HEK293 (cell line): Measurements from ENCODE around the gene PRB4.

Experiments
- CTCF ChIA-PET: fragments of 350-600 bp; formaldehyde crosslinking; extraction: SDS; loops from one replicate; lab custom pipeline; 2021; ENCODE audit warnings: antibody characterized with exemption; lab: Yijun Ruan, JAX
- POLR2A ChIA-PET: fragments of 300-600 bp; formaldehyde crosslinking; extraction: SDS; loops from one replicate; lab custom pipeline; 2020; ENCODE audit warnings: antibody characterized with exemption, inconsistent platforms; lab: Yijun Ruan, JAX
- H3K27ac ChIP-seq: fragments of 200-500 bp; sonication (Bioruptor generic); 2 replicates; pipeline ENCODE4 v1.5.1; 2014; ENCODE audit warnings: low read depth, low read length, control low read depth, inconsistent platforms; ENCODE audit errors: extremely low read depth
- H3K36me3 ChIP-seq, 2 experiments: fragments of 200-500 bp in 1 of 2; sonication (Bioruptor generic) in 1 of 2; 1 replicate in 1 of 2; 2 replicates in 1 of 2; pipeline ENCODE4 v1.5.1; 2014 to 2017; ENCODE audit warnings: inconsistent platforms in 2 of 2, low read length in 2 of 2; ENCODE audit not compliant: control insufficient read depth in 2 of 2, insufficient read depth in 1 of 2
- H3K4me1 ChIP-seq: fragments of 200-500 bp; sonication (Bioruptor generic); 2 replicates; pipeline ENCODE4 v1.5.1; 2014; ENCODE audit warnings: mild to moderate bottlenecking, low read length, inconsistent platforms; ENCODE audit not compliant: control insufficient read depth, insufficient read depth
- H3K4me3 ChIP-seq: 2 replicates; pipeline ENCODE4 v1.5.1; 2011; ENCODE audit warnings: low read depth, mild to moderate bottlenecking, control low read depth, low read length, moderate library complexity
- H3K9me3 ChIP-seq: fragments of 200-500 bp; sonication (Bioruptor generic); 2 replicates; pipeline ENCODE4 v1.5.1; 2014; ENCODE audit warnings: low read depth, low read length, inconsistent platforms; ENCODE audit not compliant: control insufficient read depth, insufficient read depth
- HOXA7 ChIP-seq: sonication (generic); formaldehyde crosslinking; IDR thresholded peaks from 2 replicates; pipeline ENCODE4 v1.8.1; 2022; ENCODE audit warnings: missing genetic modification reagents, borderline replicate concordance
- KLF7 ChIP-seq: fragments of 450-650 bp; formaldehyde crosslinking; IDR thresholded peaks from 2 replicates; pipeline ENCODE4 v1.5.1; 2016; ENCODE audit warnings: missing biosample characterization, missing genetic modification characterization, borderline replicate concordance
- RBAK ChIP-seq: fragments of 450-650 bp; formaldehyde crosslinking; IDR thresholded peaks from 2 replicates; pipeline ENCODE4 v1.5.1; 2016; ENCODE audit warnings: missing biosample characterization, missing genetic modification characterization
- REPIN1 ChIP-seq: fragments of 450-650 bp; formaldehyde crosslinking; IDR thresholded peaks from 2 replicates; pipeline ENCODE4 v1.5.1; 2017; ENCODE audit warnings: missing biosample characterization, missing genetic modification characterization, low read depth
- ZNF114 ChIP-seq: fragments of 450-650 bp; formaldehyde crosslinking; IDR thresholded peaks from 2 replicates; pipeline ENCODE4 v1.5.0; 2017; ENCODE audit warnings: missing biosample characterization, missing genetic modification characterization
- ZNF184 ChIP-seq: fragments of 450-650 bp; IDR thresholded peaks from 2 replicates; pipeline ENCODE4 v1.5.1; 2018; ENCODE audit warnings: missing biosample characterization, mild to moderate bottlenecking, missing genetic modification characterization
- ZNF274 ChIP-seq, 2 experiments: fragments of 200-500 bp in 1 of 2; fragments of 450-650 bp in 1 of 2; sonication (Bioruptor generic) in 1 of 2; formaldehyde crosslinking in 1 of 2; IDR thresholded peaks; 2 replicates each; pipeline versions ENCODE4 v1.5.1 to v1.6.1; 2014 to 2016; ENCODE audit warnings: borderline replicate concordance in 1 of 2, inconsistent platforms in 1 of 2, low read length in 1 of 2, missing biosample characterization in 1 of 2, missing genetic modification characterization in 1 of 2
- ZNF544 ChIP-seq: fragments of 450-650 bp; formaldehyde crosslinking; IDR thresholded peaks from 2 replicates; pipeline ENCODE4 v1.5.0; 2017; ENCODE audit warnings: missing biosample characterization, missing genetic modification characterization
- ZNF555 ChIP-seq: fragments of 450-650 bp; formaldehyde crosslinking; conservative IDR thresholded peaks from 2 replicates; pipeline ENCODE4 v1.5.1; 2017; ENCODE audit warnings: missing biosample characterization, mild to moderate bottlenecking, missing genetic modification characterization, inconsistent platforms
- ZNF792 ChIP-seq: fragments of 450-650 bp; formaldehyde crosslinking; IDR thresholded peaks from 2 replicates; pipeline ENCODE4 v1.5.1; 2016; ENCODE audit warnings: missing biosample characterization, missing genetic modification characterization
- ZNF830 ChIP-seq: fragments of 450-650 bp; IDR thresholded peaks from 2 replicates; pipeline ENCODE4 v1.5.0; 2018; ENCODE audit warnings: missing biosample characterization, missing genetic modification characterization, low read depth, mild to moderate bottlenecking, moderate library complexity
- ZSCAN16 ChIP-seq: fragments of 450-650 bp; formaldehyde crosslinking; IDR thresholded peaks from 2 replicates; pipeline ENCODE4 v1.5.1; 2016; ENCODE audit warnings: missing biosample characterization, missing genetic modification characterization
- TF ChIP-seq, protein P1 (sequence below): fragments of 450-650 bp; formaldehyde crosslinking; IDR thresholded peaks from 2 replicates; pipeline ENCODE4 v1.5.1; 2016; ENCODE audit warnings: missing biosample characterization, missing genetic modification characterization
- TF ChIP-seq, protein P2 (sequence below): fragments of 450-650 bp; formaldehyde crosslinking; conservative IDR thresholded peaks from 2 replicates; pipeline ENCODE4 v1.5.1; 2016; ENCODE audit warnings: low read depth, missing biosample characterization, missing genetic modification characterization
- TF ChIP-seq, protein P3 (sequence below): fragments of 450-650 bp; formaldehyde crosslinking; IDR thresholded peaks from 2 replicates; pipeline ENCODE4 v1.5.1; 2016; ENCODE audit warnings: missing biosample characterization, missing genetic modification characterization
- TF ChIP-seq, protein P4 (sequence below): fragments of 450-650 bp; formaldehyde crosslinking; IDR thresholded peaks from 2 replicates; pipeline ENCODE4 v1.5.1; 2016; ENCODE audit warnings: missing biosample characterization, missing genetic modification characterization
- TF ChIP-seq, protein P5 (sequence below): fragments of 450-650 bp; formaldehyde crosslinking; IDR thresholded peaks from 2 replicates; pipeline ENCODE4 v1.5.1; 2016; ENCODE audit warnings: missing biosample characterization, missing genetic modification characterization
- TF ChIP-seq, protein P6 (sequence below): fragments of 450-650 bp; formaldehyde crosslinking; IDR thresholded peaks from 2 replicates; pipeline ENCODE4 v1.5.1; 2016; ENCODE audit warnings: missing biosample characterization, missing genetic modification characterization

Gene PRB4

DNA sequence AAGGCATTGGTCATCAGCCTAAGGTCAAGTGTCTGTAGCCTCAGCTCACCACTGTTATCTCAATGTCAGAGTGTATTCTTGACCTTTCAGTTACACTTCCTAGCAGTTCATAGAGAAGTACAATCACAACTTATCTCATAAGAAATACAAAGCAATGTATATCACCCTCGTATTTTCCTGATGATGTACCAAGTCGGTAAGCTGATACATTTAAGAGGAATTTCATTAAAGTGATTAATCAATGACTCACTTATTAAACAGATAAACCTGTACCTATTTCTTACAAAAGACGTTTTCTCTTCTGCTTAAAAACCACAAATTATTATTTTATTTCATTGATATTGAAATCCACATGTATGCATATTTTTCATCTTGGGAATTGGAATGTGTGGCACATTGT lies 36.8 kb downstream of the PRB4 start:
- no peak for TF ChIP-seq HOXA7 (CRISPR knock-in tag)
- no peak for TF ChIP-seq ZNF544 (tag by site-specific recombination)
- TF ChIP-seq ZNF555 (tag by site-specific recombination), result no peak
- no peak for TF ChIP-seq ZNF184 (tag by site-specific recombination)
- Histone ChIP-seq H3K9me3 (no peaks in the 10 kb centered on the region), H3K4me3 (no peak overlapping the region), H3K4me1 (no peaks in the 10 kb centered on the region), H3K36me3 (no peaks in the 10 kb centered on the region), H3K27ac (no peak overlapping the region)
- POLR2A ChIA-PET, result no interaction called here
- CTCF ChIA-PET, result interaction anchor here (0.5 kb wide), 1 partner anchor 213 kb away, joined by 7 read pairs; no protein-coding TSS in a partner anchor

DNA sequence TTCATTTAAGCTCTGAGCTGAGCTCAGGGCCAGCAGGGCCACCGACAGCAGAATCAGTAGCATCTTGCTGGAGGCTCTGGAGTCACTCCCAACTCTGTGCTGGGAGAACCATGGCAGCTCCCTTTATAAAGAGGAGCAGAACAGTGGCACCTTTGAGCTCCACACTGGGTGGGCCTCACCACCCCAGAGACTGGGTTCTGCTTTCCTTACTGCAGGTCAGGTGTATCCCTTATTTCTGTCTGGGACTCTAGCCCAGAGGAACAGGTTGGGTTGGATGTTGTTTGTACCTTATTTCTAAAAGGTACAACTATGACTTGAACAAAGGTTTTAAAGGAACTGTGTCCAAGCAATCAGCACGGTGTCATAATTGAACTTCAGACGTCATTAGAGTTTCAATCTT lies 40.6 kb downstream of the PRB4 start, which contains the start of gene PRB3:
TSS of gene PRB3 (minus strand) at position 101 of the 400 bp plus-strand sequence. CDS start at position 63, 38 bp downstream.
- no peaks in the 10 kb centered on the region for H3K4me1 ChIP-seq
- TF ChIP-seq, protein P1, sequence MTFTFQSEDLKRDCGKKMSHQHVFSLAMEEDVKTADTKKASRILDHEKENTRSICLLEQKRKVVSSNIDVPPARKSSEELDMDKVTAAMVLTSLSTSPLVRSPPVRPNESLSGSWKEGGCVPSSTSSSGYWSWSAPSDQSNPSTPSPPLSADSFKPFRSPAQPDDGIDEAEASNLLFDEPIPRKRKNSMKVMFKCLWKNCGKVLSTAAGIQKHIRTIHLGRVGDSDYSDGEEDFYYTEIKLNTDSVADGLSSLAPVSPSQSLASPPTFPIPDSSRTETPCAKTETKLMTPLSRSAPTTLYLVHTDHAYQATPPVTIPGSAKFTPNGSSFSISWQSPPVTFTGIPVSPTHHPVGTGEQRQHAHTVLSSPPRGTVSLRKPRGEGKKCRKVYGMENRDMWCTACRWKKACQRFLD (tag by site-specific recombination), result no peak
- TF ChIP-seq KLF7 (tag by site-specific recombination) (no peak), ZNF792 (tag by site-specific recombination) (no peak), ZNF274 (IDR thresholded peaks at IDR 0.05; ENCODE audit: low read length) (no peak), ZNF274 (tag by site-specific recombination; IDR thresholded peaks at IDR 0.05; ENCODE audit: borderline replicate concordance) (no peak), RBAK (no peak)
- TF ChIP-seq, protein P2, sequence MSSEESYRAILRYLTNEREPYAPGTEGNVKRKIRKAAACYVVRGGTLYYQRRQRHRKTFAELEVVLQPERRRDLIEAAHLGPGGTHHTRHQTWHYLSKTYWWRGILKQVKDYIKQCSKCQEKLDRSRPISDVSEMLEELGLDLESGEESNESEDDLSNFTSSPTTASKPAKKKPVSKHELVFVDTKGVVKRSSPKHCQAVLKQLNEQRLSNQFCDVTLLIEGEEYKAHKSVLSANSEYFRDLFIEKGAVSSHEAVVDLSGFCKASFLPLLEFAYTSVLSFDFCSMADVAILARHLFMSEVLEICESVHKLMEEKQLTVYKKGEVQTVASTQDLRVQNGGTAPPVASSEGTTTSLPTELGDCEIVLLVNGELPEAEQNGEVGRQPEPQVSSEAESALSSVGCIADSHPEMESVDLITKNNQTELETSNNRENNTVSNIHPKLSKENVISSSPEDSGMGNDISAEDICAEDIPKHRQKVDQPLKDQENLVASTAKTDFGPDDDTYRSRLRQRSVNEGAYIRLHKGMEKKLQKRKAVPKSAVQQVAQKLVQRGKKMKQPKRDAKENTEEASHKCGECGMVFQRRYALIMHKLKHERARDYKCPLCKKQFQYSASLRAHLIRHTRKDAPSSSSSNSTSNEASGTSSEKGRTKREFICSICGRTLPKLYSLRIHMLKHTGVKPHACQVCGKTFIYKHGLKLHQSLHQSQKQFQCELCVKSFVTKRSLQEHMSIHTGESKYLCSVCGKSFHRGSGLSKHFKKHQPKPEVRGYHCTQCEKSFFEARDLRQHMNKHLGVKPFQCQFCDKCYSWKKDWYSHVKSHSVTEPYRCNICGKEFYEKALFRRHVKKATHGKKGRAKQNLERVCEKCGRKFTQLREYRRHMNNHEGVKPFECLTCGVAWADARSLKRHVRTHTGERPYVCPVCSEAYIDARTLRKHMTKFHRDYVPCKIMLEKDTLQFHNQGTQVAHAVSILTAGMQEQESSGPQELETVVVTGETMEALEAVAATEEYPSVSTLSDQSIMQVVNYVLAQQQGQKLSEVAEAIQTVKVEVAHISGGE (tag by site-specific recombination), result no peak
- TF ChIP-seq, protein P3, sequence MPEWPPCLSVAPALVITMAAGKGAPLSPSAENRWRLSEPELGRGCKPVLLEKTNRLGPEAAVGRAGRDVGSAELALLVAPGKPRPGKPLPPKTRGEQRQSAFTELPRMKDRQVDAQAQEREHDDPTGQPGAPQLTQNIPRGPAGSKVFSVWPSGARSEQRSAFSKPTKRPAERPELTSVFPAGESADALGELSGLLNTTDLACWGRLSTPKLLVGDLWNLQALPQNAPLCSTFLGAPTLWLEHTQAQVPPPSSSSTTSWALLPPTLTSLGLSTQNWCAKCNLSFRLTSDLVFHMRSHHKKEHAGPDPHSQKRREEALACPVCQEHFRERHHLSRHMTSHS (tag by site-specific recombination), result no peak
- TF ChIP-seq, all 188 proteins: peak for 0
- Histone ChIP-seq H3K36me3 (no peaks in the 10 kb centered on the region), H3K9me3 (no peaks in the 10 kb centered on the region), H3K27ac (no peak within 1 kb of the TSS), H3K4me3 (no peak within 1 kb of the TSS)
- ChIA-PET CTCF (no interaction called here), POLR2A (no interaction called here)

DNA sequence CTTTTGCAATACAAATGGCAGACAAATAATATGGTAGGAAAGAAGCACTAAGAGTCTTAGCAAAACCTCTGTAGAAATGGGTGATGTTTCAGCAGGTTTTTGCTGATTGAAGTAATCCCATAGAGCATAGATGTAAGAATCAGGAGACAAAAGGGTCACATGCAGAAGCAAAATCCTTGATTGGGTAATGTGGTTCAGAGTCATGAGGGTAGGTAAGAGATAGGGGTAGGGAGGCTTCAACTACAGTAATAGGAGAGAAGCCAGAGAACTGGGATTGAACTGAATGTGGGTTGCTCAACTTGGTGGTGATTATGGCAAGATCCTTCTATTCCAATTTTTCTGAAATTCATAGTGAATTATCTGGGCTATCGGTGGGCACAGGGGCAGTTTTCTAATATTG lies 45.7 kb downstream of the PRB4 start:
- POLR2A ChIA-PET, result no interaction called here
- Histone ChIP-seq H3K36me3 (no peaks in the 10 kb centered on the region), H3K9me3 (no peaks in the 10 kb centered on the region), H3K27ac (no peak overlapping the region), H3K4me3 (no peak overlapping the region), H3K4me1 (no peaks in the 10 kb centered on the region)
- CTCF ChIA-PET, result no interaction called here
- TF ChIP-seq ZNF830 (tag by site-specific recombination) (no peak), REPIN1 (tag by site-specific recombination) (no peak), ZNF114 (no peak), ZSCAN16 (no peak)
- TF ChIP-seq, protein P4, sequence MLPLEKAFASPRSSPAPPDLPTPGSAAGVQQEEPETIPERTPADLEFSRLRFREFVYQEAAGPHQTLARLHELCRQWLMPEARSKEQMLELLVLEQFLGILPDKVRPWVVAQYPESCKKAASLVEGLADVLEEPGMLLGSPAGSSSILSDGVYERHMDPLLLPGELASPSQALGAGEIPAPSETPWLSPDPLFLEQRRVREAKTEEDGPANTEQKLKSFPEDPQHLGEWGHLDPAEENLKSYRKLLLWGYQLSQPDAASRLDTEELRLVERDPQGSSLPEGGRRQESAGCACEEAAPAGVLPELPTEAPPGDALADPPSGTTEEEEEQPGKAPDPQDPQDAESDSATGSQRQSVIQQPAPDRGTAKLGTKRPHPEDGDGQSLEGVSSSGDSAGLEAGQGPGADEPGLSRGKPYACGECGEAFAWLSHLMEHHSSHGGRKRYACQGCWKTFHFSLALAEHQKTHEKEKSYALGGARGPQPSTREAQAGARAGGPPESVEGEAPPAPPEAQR, result no peak
- TF ChIP-seq, protein P5, sequence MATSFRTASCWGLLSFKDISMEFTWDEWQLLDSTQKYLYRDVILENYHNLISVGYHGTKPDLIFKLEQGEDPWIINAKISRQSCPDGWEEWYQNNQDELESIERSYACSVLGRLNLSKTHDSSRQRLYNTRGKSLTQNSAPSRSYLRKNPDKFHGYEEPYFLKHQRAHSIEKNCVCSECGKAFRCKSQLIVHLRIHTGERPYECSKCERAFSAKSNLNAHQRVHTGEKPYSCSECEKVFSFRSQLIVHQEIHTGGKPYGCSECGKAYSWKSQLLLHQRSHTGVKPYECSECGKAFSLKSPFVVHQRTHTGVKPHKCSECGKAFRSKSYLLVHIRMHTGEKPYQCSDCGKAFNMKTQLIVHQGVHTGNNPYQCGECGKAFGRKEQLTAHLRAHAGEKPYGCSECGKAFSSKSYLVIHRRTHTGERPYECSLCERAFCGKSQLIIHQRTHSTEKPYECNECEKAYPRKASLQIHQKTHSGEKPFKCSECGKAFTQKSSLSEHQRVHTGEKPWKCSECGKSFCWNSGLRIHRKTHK (tag by site-specific recombination), result no peak
- TF ChIP-seq, protein P6, sequence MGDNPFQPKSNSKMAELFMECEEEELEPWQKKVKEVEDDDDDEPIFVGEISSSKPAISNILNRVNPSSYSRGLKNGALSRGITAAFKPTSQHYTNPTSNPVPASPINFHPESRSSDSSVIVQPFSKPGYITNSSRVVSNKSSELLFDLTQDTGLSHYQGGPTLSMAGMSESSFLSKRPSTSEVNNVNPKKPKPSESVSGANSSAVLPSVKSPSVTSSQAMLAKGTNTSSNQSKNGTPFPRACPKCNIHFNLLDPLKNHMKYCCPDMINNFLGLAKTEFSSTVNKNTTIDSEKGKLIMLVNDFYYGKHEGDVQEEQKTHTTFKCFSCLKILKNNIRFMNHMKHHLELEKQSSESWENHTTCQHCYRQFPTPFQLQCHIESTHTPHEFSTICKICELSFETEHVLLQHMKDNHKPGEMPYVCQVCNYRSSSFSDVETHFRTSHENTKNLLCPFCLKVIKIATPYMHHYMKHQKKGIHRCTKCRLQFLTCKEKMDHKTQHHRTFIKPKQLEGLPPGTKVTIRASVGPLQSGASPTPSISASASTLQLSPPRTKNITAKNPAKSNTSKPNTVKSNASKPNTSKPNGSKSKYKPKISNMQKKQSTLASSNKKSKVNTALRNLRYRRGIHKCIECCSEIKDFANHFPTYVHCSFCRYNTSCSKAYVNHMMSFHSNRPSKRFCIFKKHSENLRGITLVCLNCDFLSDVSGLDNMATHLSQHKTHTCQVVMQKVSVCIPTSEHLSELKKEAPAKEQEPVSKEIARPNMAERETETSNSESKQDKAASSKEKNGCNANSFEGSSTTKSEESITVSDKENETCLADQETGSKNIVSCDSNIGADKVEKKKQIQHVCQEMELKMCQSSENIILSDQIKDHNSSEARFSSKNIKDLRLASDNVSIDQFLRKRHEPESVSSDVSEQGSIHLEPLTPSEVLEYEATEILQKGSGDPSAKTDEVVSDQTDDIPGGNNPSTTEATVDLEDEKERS (tag by site-specific recombination), result no peak
